ENCODE results near the gene ANAPC2.

Gene ANAPC2

GRCh38 chr9:137164370-137165249 lies 23.8 kb downstream of the ANAPC2 start:
- in situ Hi-C loops (cut with MboI; ENCODE audit: low sequenced_read_pairs): no loop called here

- in situ Hi-C loops (cut with MboI; ENCODE audit: low sequenced_read_pairs): no loop called here
Measured at GRCh38 chr9:137163805-137164204, 24.6 kb downstream of the ANAPC2 start.

- in situ Hi-C loops (cut with MboI; ENCODE audit: low sequenced_read_pairs): no loop called here
Measured at GRCh38 chr9:137163365-137163715, 25.0 kb downstream of the ANAPC2 start.

- in situ Hi-C loops (cut with MboI; ENCODE audit: low sequenced_read_pairs): no loop called here
Measured at GRCh38 chr9:137162505-137163364, 25.6 kb downstream of the ANAPC2 start.

GRCh38 chr9:137161558-137162486 lies 26.5 kb downstream of the ANAPC2 start:
- in situ Hi-C loops (cut with MboI; ENCODE audit: low sequenced_read_pairs): no loop called here

- in situ Hi-C loops (cut with MboI; ENCODE audit: low sequenced_read_pairs): no loop called here
Measured at GRCh38 chr9:137160716-137161557, 27.4 kb downstream of the ANAPC2 start.

GRCh38 chr9:137160054-137160425 lies 28.3 kb downstream of the ANAPC2 start:
- in situ Hi-C loops (cut with MboI; ENCODE audit: low sequenced_read_pairs): no loop called here

- in situ Hi-C loops (cut with MboI; ENCODE audit: low sequenced_read_pairs): no loop called here
Measured at GRCh38 chr9:137159105-137160053, 29.0 kb downstream of the ANAPC2 start.

GRCh38 chr9:137158625-137159024 lies 29.7 kb downstream of the ANAPC2 start:
- in situ Hi-C loops (cut with MboI; ENCODE audit: low sequenced_read_pairs): no loop called here

- in situ Hi-C loops (cut with MboI; ENCODE audit: low sequenced_read_pairs): no loop called here
Measured at GRCh38 chr9:137157618-137158415, 30.5 kb downstream of the ANAPC2 start.

- in situ Hi-C loops (cut with MboI; ENCODE audit: low sequenced_read_pairs): no loop called here
Measured at GRCh38 chr9:137156567-137157375, 31.6 kb downstream of the ANAPC2 start.

- in situ Hi-C loops (cut with MboI; ENCODE audit: low sequenced_read_pairs): no loop called here
Measured at GRCh38 chr9:137152844-137153405, 35.4 kb downstream of the ANAPC2 start.

- in situ Hi-C loops (cut with MboI; ENCODE audit: low sequenced_read_pairs): no loop called here
Measured at GRCh38 chr9:137150617-137151457, 37.5 kb downstream of the ANAPC2 start.

- in situ Hi-C loops (cut with MboI; ENCODE audit: low sequenced_read_pairs): no loop called here
Measured at GRCh38 chr9:137149942-137150616, 38.3 kb downstream of the ANAPC2 start.

GRCh38 chr9:137149363-137149762 lies 39.0 kb downstream of the ANAPC2 start:
- in situ Hi-C loops (cut with MboI; ENCODE audit: low sequenced_read_pairs): no loop called here
